OCI-LY1 (cell line): ENCODE measurements around the gene EEFSEC.

Experiments
- H2AFZ ChIP-seq: fragments of 200-600 bp; sonication (generic), shearing (Covaris generic); 2 replicates; pipeline ENCODE4 v1.6.0; 2014; ENCODE audit warnings: antibody characterized with exemption, mild to moderate bottlenecking, low read length
- H3F3A ChIP-seq: fragments of 200-600 bp; sonication (generic), shearing (Covaris generic); 2 replicates; pipeline ENCODE4 v1.6.0; 2014; ENCODE audit warnings: mild to moderate bottlenecking, antibody characterized with exemption, low read length, moderate library complexity; ENCODE audit not compliant: insufficient read depth
- H3K27ac ChIP-seq: fragments of 200-600 bp; sonication (generic); 2 replicates; pipeline ENCODE4 v1.5.1; 2014; ENCODE audit warnings: low read length, mixed run types, mild to moderate bottlenecking, low read depth; ENCODE audit not compliant: poor library complexity, severe bottlenecking
- H3K27me3 ChIP-seq: fragments of 200-600 bp; sonication (generic); 2 replicates; pipeline ENCODE4 v1.6.0; 2014; ENCODE audit warnings: antibody characterized with exemption, mild to moderate bottlenecking, low read length, moderate library complexity; ENCODE audit not compliant: insufficient read depth
- H3K36me3 ChIP-seq: fragments of 200-600 bp; sonication (generic); 2 replicates; pipeline ENCODE4 v1.6.1; 2014; ENCODE audit warnings: mild to moderate bottlenecking, antibody characterized with exemption, low read length, moderate library complexity, mixed read lengths; ENCODE audit not compliant: insufficient read depth
- H3K4me1 ChIP-seq: fragments of 200-600 bp; sonication (generic); 2 replicates; pipeline ENCODE4 v1.5.1; 2014; ENCODE audit warnings: mild to moderate bottlenecking, low read length, moderate library complexity; ENCODE audit not compliant: insufficient read depth, severe bottlenecking
- H3K4me2 ChIP-seq: fragments of 200-600 bp; sonication (generic), shearing (Covaris generic); 2 replicates; pipeline ENCODE4 v1.6.1; 2014; ENCODE audit warnings: low read length
- H3K4me3 ChIP-seq: fragments of 200-600 bp; sonication (generic); 2 replicates; pipeline ENCODE4 v1.5.1; 2014; ENCODE audit warnings: low read length, low read depth, mild to moderate bottlenecking, mixed read lengths; ENCODE audit not compliant: poor library complexity, severe bottlenecking
- H3K79me2 ChIP-seq: fragments of 200-600 bp; shearing (Covaris generic); 2 replicates; pipeline ENCODE4 v1.6.1; 2016; ENCODE audit warnings: mixed run types, low read length, mixed read lengths; ENCODE audit not compliant: insufficient read depth
- H3K9ac ChIP-seq: fragments of 200-600 bp; sonication (generic), shearing (Covaris generic); 2 replicates; pipeline ENCODE4 v1.6.1; 2014; ENCODE audit warnings: mild to moderate bottlenecking, low read length, mixed read lengths
- H3K9me2 ChIP-seq: fragments of 200-600 bp; sonication (generic), shearing (Covaris generic); 2 replicates; pipeline ENCODE4 v1.6.1; 2014; ENCODE audit warnings: low read depth, mild to moderate bottlenecking, low read length, mixed read lengths
- H3K9me3 ChIP-seq: fragments of 200-600 bp; shearing (Covaris generic); 2 replicates; pipeline ENCODE4 v1.6.1; 2014; ENCODE audit warnings: low read length, mixed read lengths
- H4K20me1 ChIP-seq: fragments of 200-600 bp; sonication (generic), shearing (Covaris generic); 2 replicates; pipeline ENCODE4 v1.6.0; 2016; ENCODE audit warnings: mild to moderate bottlenecking, low read length; ENCODE audit not compliant: insufficient read depth
- EZH2 ChIP-seq: fragments of 200-600 bp; sonication (generic), shearing (Covaris generic); IDR thresholded peaks from 2 replicates; pipeline ENCODE4 v1.8.0; 2017; ENCODE audit warnings: borderline replicate concordance, mixed run types, mild to moderate bottlenecking, antibody characterized with exemption, low read length, moderate library complexity, mixed read lengths
- TF ChIP-seq, protein P1 (sequence below): fragments of 200-600 bp; sonication (generic), shearing (Covaris generic); IDR thresholded peaks from 2 replicates; pipeline ENCODE4 v1.5.1; 2017; ENCODE audit warnings: mild to moderate bottlenecking, antibody characterized with exemption, low read length, moderate library complexity, mixed read lengths

Gene EEFSEC

DNA sequence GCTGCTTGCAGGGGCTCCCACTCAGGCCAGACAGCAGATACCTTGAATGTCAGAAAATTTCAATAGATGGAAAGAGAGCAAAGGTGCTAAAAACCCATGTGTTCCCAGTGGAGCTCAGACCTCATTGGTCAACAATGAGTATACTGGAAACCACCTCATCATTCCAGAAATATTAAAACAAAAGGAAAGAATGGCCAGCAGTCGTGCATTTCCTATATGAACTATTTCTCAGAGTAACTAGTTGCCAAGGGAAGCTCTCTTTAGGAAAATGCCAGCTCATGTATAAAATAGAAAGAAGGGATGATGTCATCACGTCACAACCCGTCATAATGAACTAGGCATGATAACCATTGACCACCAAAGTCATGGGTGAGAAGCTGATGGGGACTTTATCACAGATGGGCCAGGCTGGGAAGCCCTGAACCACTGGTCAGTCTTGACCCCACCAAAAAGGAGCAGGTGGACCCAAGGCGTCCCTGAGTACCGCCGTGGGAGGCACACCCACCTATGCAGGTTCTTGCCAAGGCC is 295.9 kb downstream of the EEFSEC start:
- H3K27ac ChIP-seq = no peak overlapping the region
- H4K20me1 ChIP-seq = no peaks in the 10 kb centered on the region
- no peaks in the 10 kb centered on the region for H3K9me3 ChIP-seq
- no peak overlapping the region for H3K9ac ChIP-seq
- H3F3A ChIP-seq = no peaks in the 10 kb centered on the region
- H3K9me2 ChIP-seq = no peaks in the 10 kb centered on the region
- TF ChIP-seq EZH2 = no peak
- TF ChIP-seq, protein P1, sequence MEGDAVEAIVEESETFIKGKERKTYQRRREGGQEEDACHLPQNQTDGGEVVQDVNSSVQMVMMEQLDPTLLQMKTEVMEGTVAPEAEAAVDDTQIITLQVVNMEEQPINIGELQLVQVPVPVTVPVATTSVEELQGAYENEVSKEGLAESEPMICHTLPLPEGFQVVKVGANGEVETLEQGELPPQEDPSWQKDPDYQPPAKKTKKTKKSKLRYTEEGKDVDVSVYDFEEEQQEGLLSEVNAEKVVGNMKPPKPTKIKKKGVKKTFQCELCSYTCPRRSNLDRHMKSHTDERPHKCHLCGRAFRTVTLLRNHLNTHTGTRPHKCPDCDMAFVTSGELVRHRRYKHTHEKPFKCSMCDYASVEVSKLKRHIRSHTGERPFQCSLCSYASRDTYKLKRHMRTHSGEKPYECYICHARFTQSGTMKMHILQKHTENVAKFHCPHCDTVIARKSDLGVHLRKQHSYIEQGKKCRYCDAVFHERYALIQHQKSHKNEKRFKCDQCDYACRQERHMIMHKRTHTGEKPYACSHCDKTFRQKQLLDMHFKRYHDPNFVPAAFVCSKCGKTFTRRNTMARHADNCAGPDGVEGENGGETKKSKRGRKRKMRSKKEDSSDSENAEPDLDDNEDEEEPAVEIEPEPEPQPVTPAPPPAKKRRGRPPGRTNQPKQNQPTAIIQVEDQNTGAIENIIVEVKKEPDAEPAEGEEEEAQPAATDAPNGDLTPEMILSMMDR = no peak
- no peak overlapping the region for H3K4me3 ChIP-seq
- peaks cover 17% of the 10 kb centered on the region; the same call in 1 of the 2 replicates for H3K27me3 ChIP-seq
- H3K79me2 ChIP-seq = no peaks in the 10 kb centered on the region
- H2AFZ ChIP-seq = no peak overlapping the region
- H3K4me2 ChIP-seq = no peak overlapping the region
- H3K4me1 ChIP-seq = no peaks in the 10 kb centered on the region
- no peaks in the 10 kb centered on the region for H3K36me3 ChIP-seq

DNA sequence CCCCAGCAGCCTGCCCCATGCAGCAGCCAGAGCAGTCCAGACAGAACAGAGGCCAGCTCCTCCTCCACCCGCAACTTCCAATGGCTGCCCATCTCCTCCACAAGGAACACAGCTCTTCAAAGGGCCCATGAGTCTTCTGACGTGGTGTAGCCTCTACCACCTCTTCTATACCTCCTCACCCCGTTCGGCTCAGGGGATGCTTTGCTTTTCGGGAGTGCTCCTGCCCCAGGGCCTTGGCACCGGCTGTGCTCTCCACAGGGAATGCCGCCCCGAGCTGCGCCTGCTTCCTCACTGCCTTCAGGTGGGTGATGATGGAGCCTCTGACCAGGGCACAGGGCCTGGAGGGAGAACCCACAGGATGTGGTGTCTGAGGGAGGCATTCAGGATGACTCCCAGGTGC is 298.8 kb downstream of the EEFSEC start:
- Histone ChIP-seq H2AFZ (no peak overlapping the region), H3K9ac (no peak overlapping the region), H3K27me3 (peaks cover 21% of the 10 kb centered on the region; the same call in 1 of the 2 replicates), H4K20me1 (no peaks in the 10 kb centered on the region), H3K9me3 (no peaks in the 10 kb centered on the region), H3K27ac (no peak overlapping the region), H3K9me2 (no peaks in the 10 kb centered on the region), H3K36me3 (no peaks in the 10 kb centered on the region), H3K4me3 (no peak overlapping the region), H3K4me1 (no peaks in the 10 kb centered on the region), H3K79me2 (no peaks in the 10 kb centered on the region), H3K4me2 (no peak overlapping the region), H3F3A (no peaks in the 10 kb centered on the region)
- no peak for TF ChIP-seq EZH2
- TF ChIP-seq, protein P1 = no peak

DNA sequence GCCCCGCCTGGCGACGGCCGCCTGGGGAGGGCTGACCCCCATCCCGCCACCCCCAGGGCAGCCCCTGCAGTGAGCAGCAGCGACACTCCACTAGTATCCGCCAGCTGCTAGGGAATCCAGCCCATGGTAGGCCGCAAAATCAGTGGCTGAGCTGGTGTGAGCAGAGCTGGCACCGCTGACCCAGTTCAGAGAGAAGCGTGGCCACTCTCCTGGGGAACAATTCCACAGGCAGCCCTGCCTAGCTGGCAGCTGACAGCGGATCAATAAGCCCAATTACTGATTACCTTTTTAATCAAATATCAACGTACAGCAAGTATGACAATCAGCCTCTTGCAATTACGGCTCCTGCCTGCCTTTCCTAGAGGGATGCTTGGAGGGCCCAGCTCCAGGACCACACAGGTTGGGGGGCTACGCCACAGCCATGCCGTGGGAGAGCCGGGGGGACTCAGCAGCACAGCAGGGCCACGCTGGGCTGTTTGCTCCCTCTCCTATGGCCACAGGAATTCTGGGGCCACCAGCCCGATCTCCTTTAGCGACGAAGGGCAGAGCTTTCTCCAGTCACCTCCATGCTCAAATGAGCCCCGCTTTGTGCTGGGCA is 299.5 kb downstream of the EEFSEC start:
- Histone ChIP-seq H3K36me3 (no peaks in the 10 kb centered on the region), H3K27me3 (peaks cover 22% of the 10 kb centered on the region; the same call in 1 of the 2 replicates), H3K9me2 (no peaks in the 10 kb centered on the region), H3K27ac (no peak overlapping the region), H3F3A (no peaks in the 10 kb centered on the region), H3K79me2 (no peaks in the 10 kb centered on the region), H3K4me2 (no peak overlapping the region), H3K4me3 (no peak overlapping the region), H4K20me1 (no peaks in the 10 kb centered on the region), H2AFZ (no peak overlapping the region), H3K9ac (no peak overlapping the region), H3K4me1 (no peaks in the 10 kb centered on the region), H3K9me3 (no peaks in the 10 kb centered on the region)
- TF ChIP-seq EZH2 = no peak
- TF ChIP-seq, protein P1 = no peak
